OCI-LY7 (cell line): ENCODE results near the gene CALD1. TPM values are rescaled to one million over a fixed set of nuclear protein-coding genes. Genes with fewer than 3 reads are reported as not detected.

Source experiments
- BruUV-seq: library from RNA; stranded (reverse); fragments of 400-500 nt; replicated peaks from 2 replicates; lab custom pipeline; 2021; lab: Mats Ljungman, UMichigan
- CTCF ChIA-PET: fragments of 300-600 bp; sonication (Branson Sonifier 250); formaldehyde crosslinking; loops from one replicate; lab custom pipeline; 2022; ENCODE audit warnings: antibody characterized with exemption; ENCODE audit not compliant: unreplicated experiment; lab: Charles Lee
- POLR2A ChIA-PET: fragments of 300-600 bp; sonication (Branson Sonifier 250); formaldehyde crosslinking; loops from one replicate; lab custom pipeline; 2022; ENCODE audit warnings: antibody characterized with exemption; lab: Charles Lee
- DNase-seq: peaks from one replicate; pipeline ENCODE4 v3.0.0-alpha.2; 2015; ENCODE audit warnings: low spot score
- H2AFZ ChIP-seq: fragments of 200-600 bp; sonication (generic), shearing (Covaris generic); 2 replicates; pipeline ENCODE4 v1.6.1; 2014; ENCODE audit warnings: mild to moderate bottlenecking, antibody characterized with exemption, low read length, moderate library complexity
- H3K27ac ChIP-seq: fragments of 200-600 bp; sonication (generic); 2 replicates; pipeline ENCODE4 v1.5.1; 2014; ENCODE audit warnings: mixed run types, low read depth, mild to moderate bottlenecking, moderate library complexity, low read length, inconsistent platforms; ENCODE audit not compliant: poor library complexity, severe bottlenecking
- H3K36me3 ChIP-seq: fragments of 200-600 bp; sonication (generic); 2 replicates; pipeline ENCODE4 v1.6.1; 2014; ENCODE audit warnings: mild to moderate bottlenecking, antibody characterized with exemption, low read length, moderate library complexity, mixed read lengths; ENCODE audit not compliant: insufficient read depth
- H3K4me1 ChIP-seq: fragments of 200-600 bp; sonication (generic); 2 replicates; pipeline ENCODE4 v1.5.1; 2014; ENCODE audit warnings: mild to moderate bottlenecking, low read length; ENCODE audit not compliant: insufficient read depth, poor library complexity, severe bottlenecking
- H3K4me2 ChIP-seq: fragments of 200-600 bp; sonication (generic); 2 replicates; pipeline ENCODE4 v1.6.1; 2014; ENCODE audit warnings: mild to moderate bottlenecking, low read length
- H3K4me3 ChIP-seq: fragments of 200-600 bp; sonication (generic); 2 replicates; pipeline ENCODE4 v1.5.1; 2014; ENCODE audit warnings: mild to moderate bottlenecking, low read depth, low read length; ENCODE audit not compliant: poor library complexity, severe bottlenecking
- H3K79me2 ChIP-seq: fragments of 200-600 bp; sonication (generic); 2 replicates; pipeline ENCODE4 v1.6.1; 2016; ENCODE audit warnings: low read depth, mild to moderate bottlenecking, low read length, moderate library complexity, mixed read lengths; ENCODE audit not compliant: insufficient read depth
- H3K9me2 ChIP-seq: fragments of 200-600 bp; sonication (generic); 2 replicates; pipeline ENCODE4 v1.6.1; 2016; ENCODE audit warnings: mild to moderate bottlenecking, low read length, mixed read lengths; ENCODE audit not compliant: insufficient read depth
- H3K9me3 ChIP-seq: fragments of 200-600 bp; sonication (generic); 2 replicates; pipeline ENCODE4 v1.6.1; 2014; ENCODE audit warnings: mild to moderate bottlenecking, mixed run types, low read length, mixed read lengths
- H4K20me1 ChIP-seq: fragments of 200-600 bp; sonication (generic); 2 replicates; pipeline ENCODE4 v1.6.1; 2014; ENCODE audit warnings: mild to moderate bottlenecking, antibody characterized with exemption, low read length, moderate library complexity, mixed read lengths; ENCODE audit not compliant: insufficient read depth
- CTCF ChIP-seq: fragments of 200-600 bp; sonication (generic); conservative IDR thresholded peaks from 2 replicates; pipeline ENCODE4 v1.5.1; 2014; ENCODE audit warnings: mild to moderate bottlenecking, antibody characterized with exemption, low read length, moderate library complexity, mixed read lengths
- EZH2phosphoT487 ChIP-seq: fragments of 200-600 bp; sonication (generic); IDR thresholded peaks from 2 replicates; pipeline ENCODE4 v1.6.1; 2018; ENCODE audit warnings: low read depth, borderline replicate concordance, mild to moderate bottlenecking, mixed run types, antibody characterized with exemption, low read length, moderate library complexity, mixed read lengths
- intact Hi-C: fragments of 100-400 bp; cut with micrococcal nuclease; formaldehyde crosslinking; loops from one replicate; pipeline ENCODE4 v1.10.0; 2022; ENCODE audit not compliant: unreplicated experiment
- total RNA-seq, 2 experiments: library from RNA; depleted of rRNA in 1 of 2; stranded (reverse); fragments of >200 nt in 1 of 2; shearing (Covaris generic) in 1 of 2; gene quantifications; 2 replicates each; pipeline ENCODE4 v1.2.3, GENCODE V29; 2014 to 2022

CALD1 gene
- total RNA-seq, 2 experiments from 2014 or later, result 0.25 to 0.49 TPM

DNA sequence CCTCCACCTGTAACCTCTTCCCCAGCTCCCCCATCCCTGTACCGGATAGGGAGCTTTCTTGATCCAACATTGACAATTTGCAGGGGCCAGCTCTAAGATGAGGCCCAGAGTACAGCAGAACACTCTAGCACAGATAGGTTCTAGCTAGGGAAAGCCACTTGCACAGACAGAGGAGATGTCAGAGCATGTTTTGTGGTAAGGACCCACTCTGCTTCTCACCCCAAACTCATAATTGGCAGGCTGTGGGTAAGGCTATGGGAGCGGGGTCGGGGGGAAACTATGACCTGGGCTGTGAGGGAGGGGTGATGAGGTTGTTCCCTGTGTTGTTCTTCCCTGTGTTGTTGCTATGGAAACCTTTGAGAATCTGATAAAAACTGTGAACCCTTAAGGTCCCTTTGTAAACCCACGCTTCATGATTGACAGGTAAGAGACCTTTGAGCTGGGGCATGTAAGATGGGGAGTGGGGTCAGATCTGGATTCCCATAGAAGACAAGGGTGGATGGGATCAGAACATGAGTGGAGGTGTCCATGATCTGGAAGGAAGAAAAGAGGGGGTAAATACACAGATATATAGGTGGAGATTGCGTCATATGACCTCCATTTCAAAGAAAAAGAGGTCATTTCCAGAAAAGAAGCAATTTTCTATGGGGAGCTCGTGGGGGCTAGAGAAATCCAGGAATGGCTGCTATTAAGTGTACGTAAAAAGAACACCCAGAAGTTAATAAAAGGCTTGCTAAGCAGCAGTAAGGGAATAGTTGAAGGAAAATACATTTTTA, 4.0 kb downstream of the CALD1 start:
- H3K9me3 ChIP-seq, result no peaks in the 10 kb centered on the region
- no peaks in the 10 kb centered on the region for H3K79me2 ChIP-seq
- TF ChIP-seq EZH2phosphoT487 (no peak), CTCF (no peak)
- no peaks in the 10 kb centered on the region for H3K36me3 ChIP-seq
- no peak overlapping the region for H3K27ac ChIP-seq
- no TSS peak for BruUV-seq
- no peaks in the 10 kb centered on the region for H3K4me1 ChIP-seq
- ChIA-PET POLR2A (interaction anchor here (1.2 kb wide), 1 partner anchor 11 kb away, joined by 3 read pairs; no protein-coding TSS in a partner anchor), CTCF (no interaction called here)
- no peaks in the 10 kb centered on the region for H4K20me1 ChIP-seq
- no peak overlapping the region for H3K4me3 ChIP-seq
- H2AFZ ChIP-seq, result no peak overlapping the region
- H3K4me2 ChIP-seq, result no peak overlapping the region
- no peaks in the 10 kb centered on the region for H3K9me2 ChIP-seq
- intact Hi-C loops, result no loop called here
- DNase-seq, result no peak

DNA sequence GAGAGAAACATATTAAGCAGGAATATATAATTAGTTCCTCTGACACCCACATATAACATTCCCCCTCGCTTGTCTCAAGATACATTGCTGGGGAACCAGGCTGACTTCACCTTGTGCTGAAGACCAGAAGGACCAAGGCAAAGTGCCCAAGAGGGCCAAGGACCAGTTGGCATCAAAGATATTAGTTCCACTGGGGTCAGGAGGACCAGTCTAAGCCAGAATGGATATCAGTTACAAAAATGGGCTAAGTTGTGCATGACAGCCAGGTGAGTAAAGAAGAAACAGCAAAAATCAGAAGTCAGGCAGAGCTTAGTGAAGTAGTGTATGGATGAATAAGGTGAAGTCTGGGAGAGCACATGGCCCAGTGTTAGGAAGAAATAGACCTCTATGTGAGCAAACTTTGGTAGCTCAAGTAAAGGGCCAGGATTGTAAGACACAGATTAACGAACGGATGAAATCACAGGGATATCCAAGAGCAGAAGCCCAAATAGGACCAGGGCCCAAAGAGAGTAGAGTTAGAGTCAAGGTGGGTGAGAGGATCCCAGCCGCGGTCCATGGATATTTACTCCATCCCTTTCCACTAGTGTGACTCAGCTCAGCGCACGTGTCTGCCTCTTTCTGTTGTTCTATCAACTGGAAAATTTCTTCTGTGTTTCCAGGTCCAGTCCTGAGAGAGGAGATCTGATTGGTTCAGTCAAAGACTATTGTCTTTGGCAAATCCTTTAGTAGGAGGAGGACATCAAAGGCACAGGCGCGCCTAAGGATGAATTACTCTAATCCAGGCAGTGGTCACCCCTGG, 5.0 kb downstream of the CALD1 start:
- Histone ChIP-seq H3K4me2 (no peak overlapping the region), H4K20me1 (no peaks in the 10 kb centered on the region), H3K9me3 (no peaks in the 10 kb centered on the region), H3K9me2 (no peaks in the 10 kb centered on the region), H3K4me3 (no peak overlapping the region), H2AFZ (no peak overlapping the region), H3K79me2 (no peaks in the 10 kb centered on the region), H3K27ac (no peak overlapping the region), H3K36me3 (no peaks in the 10 kb centered on the region), H3K4me1 (no peaks in the 10 kb centered on the region)
- BruUV-seq, result no TSS peak
- intact Hi-C loops, result no loop called here
- DNase-seq, result no peak
- TF ChIP-seq CTCF (no peak), EZH2phosphoT487 (no peak)
- ChIA-PET CTCF (no interaction called here), POLR2A (interaction anchor here (0.9 to 1.2 kb wide), 2 partner anchors 10 to 16 kb away, joined by 3 read pairs; no protein-coding TSS in a partner anchor)
